HepG2 (cell line): ENCODE results near the gene CBLN3. TPM values are rescaled to one million over a fixed set of nuclear protein-coding genes. Genes with fewer than 3 reads are reported as not detected.

Source experiments
- NR3C1 ChIP-seq: sonication (generic); formaldehyde crosslinking; IDR thresholded peaks from 2 replicates; pipeline ENCODE4 v1.4.0; 2020; ENCODE audit warnings: missing genetic modification reagents
- NRL ChIP-seq: sonication (generic); formaldehyde crosslinking; IDR thresholded peaks from 2 replicates; pipeline ENCODE4 v1.5.0; 2020; ENCODE audit warnings: missing genetic modification reagents, mild to moderate bottlenecking, moderate library complexity, borderline replicate concordance
- RBM22 ChIP-seq: fragments of 200-400 bp; formaldehyde crosslinking; optimal IDR thresholded peaks from 2 replicates; pipeline ENCODE3; 2017; ENCODE audit warnings: mild to moderate bottlenecking, low read length, moderate library complexity
- SRSF1 ChIP-seq: fragments of 200-400 bp; formaldehyde crosslinking; optimal IDR thresholded peaks from 2 replicates; pipeline ENCODE3; 2017; ENCODE audit warnings: mild to moderate bottlenecking, low read depth, low read length, moderate library complexity
- YEATS4 ChIP-seq: sonication (generic); formaldehyde crosslinking; IDR thresholded peaks from 2 replicates; pipeline ENCODE4 v1.4.0; 2020; ENCODE audit warnings: missing genetic modification reagents, borderline replicate concordance
- ZFP62 ChIP-seq: sonication (generic); formaldehyde crosslinking; IDR thresholded peaks from 2 replicates; pipeline ENCODE4 v1.4.0; 2020; ENCODE audit warnings: missing genetic modification reagents
- ZNF253 ChIP-seq: sonication (generic); formaldehyde crosslinking; IDR thresholded peaks from 2 replicates; pipeline ENCODE4 v1.8.0; 2022; ENCODE audit warnings: mild to moderate bottlenecking, missing genetic modification reagents, borderline replicate concordance
- ZNF589 ChIP-seq: sonication (generic); formaldehyde crosslinking; conservative IDR thresholded peaks from 2 replicates; pipeline ENCODE4 v1.8.0; 2022; ENCODE audit warnings: mild to moderate bottlenecking, moderate library complexity, missing genetic modification reagents
- polyA plus RNA-seq, 8 experiments: library from polyadenylated mRNA; depleted of rRNA in 3 of 8; stranded (reverse) in 7 of 8; unstranded in 1 of 8; fragments of >200 nt; fragmentation: Illumina TruSeq in 4 of 8; extraction: Trizol in 4 of 8; gene quantifications; 2 replicates each; pipeline versions ENCODE4 v1.2.1 to v1.2.3, GENCODE V29; 2011 to 2016; ENCODE audit warnings: low read depth in 4 of 8, missing spikeins in 1 of 8, mixed read lengths in 1 of 8; ENCODE audit not compliant: insufficient read depth in 1 of 8
- total RNA-seq, 5 experiments: library from RNA; depleted of rRNA; stranded (reverse); fragments of >200 nt; fragmentation: Illumina TruSeq; extraction: Trizol; gene quantifications; 2 replicates each; pipeline ENCODE4 v1.2.3, GENCODE V29; 2016; ENCODE audit warnings: low read depth in 1 of 5
- TF ChIP-seq, protein P1 (sequence below): sonication (generic); formaldehyde crosslinking; IDR thresholded peaks from 2 replicates; pipeline ENCODE4 v1.4.0; 2020; ENCODE audit warnings: missing genetic modification reagents
- TF ChIP-seq, protein P2 (sequence below): sonication (generic); formaldehyde crosslinking; IDR thresholded peaks from 2 replicates; pipeline ENCODE4 v1.5.0; 2020; ENCODE audit warnings: missing genetic modification reagents
- TF ChIP-seq, protein P3 (sequence below): sonication (generic); IDR thresholded peaks from 2 replicates; pipeline ENCODE4 v1.6.1; 2016; ENCODE audit warnings: low read depth, borderline replicate concordance
- TF ChIP-seq, protein P4 (sequence below): sonication (generic); formaldehyde crosslinking; IDR thresholded peaks from 2 replicates; pipeline ENCODE4 v1.4.0; 2020; ENCODE audit warnings: mild to moderate bottlenecking, missing genetic modification reagents
- TF ChIP-seq, protein P5 (sequence below): sonication (generic); formaldehyde crosslinking; IDR thresholded peaks from 2 replicates; pipeline ENCODE4 v1.5.1; 2020; ENCODE audit warnings: mild to moderate bottlenecking, missing genetic modification reagents, borderline replicate concordance

The CBLN3 gene
- total and polyA plus RNA-seq, 2 of the 13 experiments (the other 11 are each of a cell fraction or from before 2014, with no cell fraction given): 0.66 to 0.98 TPM

DNA sequence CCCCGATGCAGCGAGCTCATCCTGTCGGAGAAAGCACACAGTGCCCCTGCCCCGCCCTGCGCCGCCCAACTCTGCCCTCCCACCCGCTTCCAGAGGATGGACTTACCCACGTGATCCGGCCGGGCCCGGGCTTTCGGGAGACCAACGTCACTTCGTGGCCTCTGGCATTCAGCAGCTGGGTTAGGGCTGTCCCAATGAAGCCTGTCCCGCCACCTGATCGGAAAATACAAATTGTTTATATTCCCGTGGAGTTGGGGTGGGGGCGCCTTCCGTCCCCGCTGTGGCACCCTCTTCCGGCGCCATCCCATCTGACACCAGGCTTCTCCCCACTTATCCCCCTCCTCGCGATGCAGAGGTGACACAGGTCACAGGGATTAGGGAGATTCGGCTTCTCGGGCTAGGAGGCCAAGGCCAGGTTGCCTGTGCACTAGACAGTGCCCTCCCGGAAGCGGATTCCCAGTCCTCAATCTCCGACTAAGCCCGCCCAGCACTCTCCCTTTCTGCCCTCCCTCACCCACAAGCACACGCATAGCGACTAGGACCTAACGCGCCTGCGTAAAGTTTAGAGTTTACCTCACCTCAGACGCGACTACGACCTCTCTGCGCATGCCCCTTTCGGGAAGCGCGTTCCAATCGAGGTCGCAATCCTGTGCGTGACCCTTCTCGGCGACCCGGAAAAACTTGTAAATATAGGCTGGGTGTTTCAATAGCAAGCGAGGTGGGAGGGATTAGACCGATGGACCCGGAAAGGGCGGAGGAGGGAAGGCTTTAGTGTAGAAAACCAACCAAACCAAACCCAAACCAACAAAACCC is 13.0 kb upstream of the CBLN3 start, which contains the start of gene SDR39U1 (continued):
- TF ChIP-seq, protein P1, sequence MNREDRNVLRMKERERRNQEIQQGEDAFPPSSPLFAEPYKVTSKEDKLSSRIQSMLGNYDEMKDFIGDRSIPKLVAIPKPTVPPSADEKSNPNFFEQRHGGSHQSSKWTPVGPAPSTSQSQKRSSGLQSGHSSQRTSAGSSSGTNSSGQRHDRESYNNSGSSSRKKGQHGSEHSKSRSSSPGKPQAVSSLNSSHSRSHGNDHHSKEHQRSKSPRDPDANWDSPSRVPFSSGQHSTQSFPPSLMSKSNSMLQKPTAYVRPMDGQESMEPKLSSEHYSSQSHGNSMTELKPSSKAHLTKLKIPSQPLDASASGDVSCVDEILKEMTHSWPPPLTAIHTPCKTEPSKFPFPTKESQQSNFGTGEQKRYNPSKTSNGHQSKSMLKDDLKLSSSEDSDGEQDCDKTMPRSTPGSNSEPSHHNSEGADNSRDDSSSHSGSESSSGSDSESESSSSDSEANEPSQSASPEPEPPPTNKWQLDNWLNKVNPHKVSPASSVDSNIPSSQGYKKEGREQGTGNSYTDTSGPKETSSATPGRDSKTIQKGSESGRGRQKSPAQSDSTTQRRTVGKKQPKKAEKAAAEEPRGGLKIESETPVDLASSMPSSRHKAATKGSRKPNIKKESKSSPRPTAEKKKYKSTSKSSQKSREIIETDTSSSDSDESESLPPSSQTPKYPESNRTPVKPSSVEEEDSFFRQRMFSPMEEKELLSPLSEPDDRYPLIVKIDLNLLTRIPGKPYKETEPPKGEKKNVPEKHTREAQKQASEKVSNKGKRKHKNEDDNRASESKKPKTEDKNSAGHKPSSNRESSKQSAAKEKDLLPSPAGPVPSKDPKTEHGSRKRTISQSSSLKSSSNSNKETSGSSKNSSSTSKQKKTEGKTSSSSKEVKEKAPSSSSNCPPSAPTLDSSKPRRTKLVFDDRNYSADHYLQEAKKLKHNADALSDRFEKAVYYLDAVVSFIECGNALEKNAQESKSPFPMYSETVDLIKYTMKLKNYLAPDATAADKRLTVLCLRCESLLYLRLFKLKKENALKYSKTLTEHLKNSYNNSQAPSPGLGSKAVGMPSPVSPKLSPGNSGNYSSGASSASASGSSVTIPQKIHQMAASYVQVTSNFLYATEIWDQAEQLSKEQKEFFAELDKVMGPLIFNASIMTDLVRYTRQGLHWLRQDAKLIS: peak; percentile 92
- TF ChIP-seq, protein P2, sequence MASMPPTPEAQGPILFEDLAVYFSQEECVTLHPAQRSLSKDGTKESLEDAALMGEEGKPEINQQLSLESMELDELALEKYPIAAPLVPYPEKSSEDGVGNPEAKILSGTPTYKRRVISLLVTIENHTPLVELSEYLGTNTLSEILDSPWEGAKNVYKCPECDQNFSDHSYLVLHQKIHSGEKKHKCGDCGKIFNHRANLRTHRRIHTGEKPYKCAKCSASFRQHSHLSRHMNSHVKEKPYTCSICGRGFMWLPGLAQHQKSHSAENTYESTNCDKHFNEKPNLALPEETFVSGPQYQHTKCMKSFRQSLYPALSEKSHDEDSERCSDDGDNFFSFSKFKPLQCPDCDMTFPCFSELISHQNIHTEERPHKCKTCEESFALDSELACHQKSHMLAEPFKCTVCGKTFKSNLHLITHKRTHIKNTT: no peak
- TF ChIP-seq, protein P3, sequence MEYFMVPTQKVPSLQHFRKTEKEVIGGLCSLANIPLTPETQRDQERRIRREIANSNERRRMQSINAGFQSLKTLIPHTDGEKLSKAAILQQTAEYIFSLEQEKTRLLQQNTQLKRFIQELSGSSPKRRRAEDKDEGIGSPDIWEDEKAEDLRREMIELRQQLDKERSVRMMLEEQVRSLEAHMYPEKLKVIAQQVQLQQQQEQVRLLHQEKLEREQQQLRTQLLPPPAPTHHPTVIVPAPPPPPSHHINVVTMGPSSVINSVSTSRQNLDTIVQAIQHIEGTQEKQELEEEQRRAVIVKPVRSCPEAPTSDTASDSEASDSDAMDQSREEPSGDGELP: peak; percentile 93
- TF ChIP-seq NRL (CRISPR knock-in tag) (peak; percentile 100), NR3C1 (no peak), ZNF253 (CRISPR knock-in tag) (0 out of 2 replicates have a peak, but pooled peaks have one; percentile 12), RBM22 (peak; percentile 95), YEATS4 (CRISPR knock-in tag) (peak; percentile 98), ZNF589 (peak; percentile 97; the same call in 1 of the 2 replicates), ZFP62 (CRISPR knock-in tag) (no peak), SRSF1 (peak; percentile 98)
- TF ChIP-seq, protein P4, sequence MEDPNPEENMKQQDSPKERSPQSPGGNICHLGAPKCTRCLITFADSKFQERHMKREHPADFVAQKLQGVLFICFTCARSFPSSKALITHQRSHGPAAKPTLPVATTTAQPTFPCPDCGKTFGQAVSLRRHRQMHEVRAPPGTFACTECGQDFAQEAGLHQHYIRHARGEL (CRISPR knock-in tag): peak; percentile 73; the same call in 1 of the 2 replicates
- TF ChIP-seq, protein P5, sequence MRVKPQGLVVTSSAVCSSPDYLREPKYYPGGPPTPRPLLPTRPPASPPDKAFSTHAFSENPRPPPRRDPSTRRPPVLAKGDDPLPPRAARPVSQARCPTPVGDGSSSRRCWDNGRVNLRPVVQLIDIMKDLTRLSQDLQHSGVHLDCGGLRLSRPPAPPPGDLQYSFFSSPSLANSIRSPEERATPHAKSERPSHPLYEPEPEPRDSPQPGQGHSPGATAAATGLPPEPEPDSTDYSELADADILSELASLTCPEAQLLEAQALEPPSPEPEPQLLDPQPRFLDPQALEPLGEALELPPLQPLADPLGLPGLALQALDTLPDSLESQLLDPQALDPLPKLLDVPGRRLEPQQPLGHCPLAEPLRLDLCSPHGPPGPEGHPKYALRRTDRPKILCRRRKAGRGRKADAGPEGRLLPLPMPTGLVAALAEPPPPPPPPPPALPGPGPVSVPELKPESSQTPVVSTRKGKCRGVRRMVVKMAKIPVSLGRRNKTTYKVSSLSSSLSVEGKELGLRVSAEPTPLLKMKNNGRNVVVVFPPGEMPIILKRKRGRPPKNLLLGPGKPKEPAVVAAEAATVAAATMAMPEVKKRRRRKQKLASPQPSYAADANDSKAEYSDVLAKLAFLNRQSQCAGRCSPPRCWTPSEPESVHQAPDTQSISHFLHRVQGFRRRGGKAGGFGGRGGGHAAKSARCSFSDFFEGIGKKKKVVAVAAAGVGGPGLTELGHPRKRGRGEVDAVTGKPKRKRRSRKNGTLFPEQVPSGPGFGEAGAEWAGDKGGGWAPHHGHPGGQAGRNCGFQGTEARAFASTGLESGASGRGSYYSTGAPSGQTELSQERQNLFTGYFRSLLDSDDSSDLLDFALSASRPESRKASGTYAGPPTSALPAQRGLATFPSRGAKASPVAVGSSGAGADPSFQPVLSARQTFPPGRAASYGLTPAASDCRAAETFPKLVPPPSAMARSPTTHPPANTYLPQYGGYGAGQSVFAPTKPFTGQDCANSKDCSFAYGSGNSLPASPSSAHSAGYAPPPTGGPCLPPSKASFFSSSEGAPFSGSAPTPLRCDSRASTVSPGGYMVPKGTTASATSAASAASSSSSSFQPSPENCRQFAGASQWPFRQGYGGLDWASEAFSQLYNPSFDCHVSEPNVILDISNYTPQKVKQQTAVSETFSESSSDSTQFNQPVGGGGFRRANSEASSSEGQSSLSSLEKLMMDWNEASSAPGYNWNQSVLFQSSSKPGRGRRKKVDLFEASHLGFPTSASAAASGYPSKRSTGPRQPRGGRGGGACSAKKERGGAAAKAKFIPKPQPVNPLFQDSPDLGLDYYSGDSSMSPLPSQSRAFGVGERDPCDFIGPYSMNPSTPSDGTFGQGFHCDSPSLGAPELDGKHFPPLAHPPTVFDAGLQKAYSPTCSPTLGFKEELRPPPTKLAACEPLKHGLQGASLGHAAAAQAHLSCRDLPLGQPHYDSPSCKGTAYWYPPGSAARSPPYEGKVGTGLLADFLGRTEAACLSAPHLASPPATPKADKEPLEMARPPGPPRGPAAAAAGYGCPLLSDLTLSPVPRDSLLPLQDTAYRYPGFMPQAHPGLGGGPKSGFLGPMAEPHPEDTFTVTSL: peak; percentile 81; the same call in 1 of the 2 replicates
